PC-3 (cell line): Measurements from ENCODE around the gene RESP18.

Source experiments
- EZH2 ChIP-seq: fragments of 300-600 bp; sonication (generic); IDR thresholded peaks from one replicate; pipeline ENCODE4 v1.6.1; 2017; ENCODE audit warnings: antibody characterized with exemption, mild to moderate bottlenecking, low read length; ENCODE audit not compliant: unreplicated experiment
- EZH2phosphoT487 ChIP-seq: fragments of 300-600 bp; sonication (generic); IDR thresholded peaks from 2 replicates; pipeline ENCODE4 v1.6.1; 2018; ENCODE audit warnings: mild to moderate bottlenecking, antibody characterized with exemption, low read length, borderline replicate concordance
- TF ChIP-seq, protein P1 (sequence below): fragments of 300-600 bp; sonication (generic); conservative IDR thresholded peaks from 2 replicates; pipeline ENCODE4 v1.5.1; 2017; ENCODE audit warnings: antibody characterized with exemption, low read depth, mild to moderate bottlenecking, low read length

DNA sequence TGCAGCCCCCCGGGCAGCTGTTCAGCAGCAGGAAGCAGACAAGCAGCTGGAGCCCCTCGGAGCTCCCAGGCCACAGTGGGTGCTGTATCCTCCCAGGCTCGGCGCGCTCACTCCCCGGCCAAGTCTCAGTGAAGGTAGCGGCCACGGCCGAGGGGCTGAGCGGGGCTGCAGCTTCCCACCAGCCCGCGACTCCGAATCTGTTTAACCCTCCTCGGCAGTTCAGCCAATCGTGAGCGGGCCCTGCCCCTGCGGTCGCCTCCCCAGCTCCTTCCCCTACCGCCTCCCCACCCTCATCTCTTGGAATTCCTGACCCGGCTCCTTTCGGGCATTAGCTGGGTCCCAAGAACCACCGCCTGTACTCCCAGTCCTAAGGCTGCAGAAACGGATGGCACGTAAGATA is at the start of gene RESP18:
- TF ChIP-seq, protein P1, sequence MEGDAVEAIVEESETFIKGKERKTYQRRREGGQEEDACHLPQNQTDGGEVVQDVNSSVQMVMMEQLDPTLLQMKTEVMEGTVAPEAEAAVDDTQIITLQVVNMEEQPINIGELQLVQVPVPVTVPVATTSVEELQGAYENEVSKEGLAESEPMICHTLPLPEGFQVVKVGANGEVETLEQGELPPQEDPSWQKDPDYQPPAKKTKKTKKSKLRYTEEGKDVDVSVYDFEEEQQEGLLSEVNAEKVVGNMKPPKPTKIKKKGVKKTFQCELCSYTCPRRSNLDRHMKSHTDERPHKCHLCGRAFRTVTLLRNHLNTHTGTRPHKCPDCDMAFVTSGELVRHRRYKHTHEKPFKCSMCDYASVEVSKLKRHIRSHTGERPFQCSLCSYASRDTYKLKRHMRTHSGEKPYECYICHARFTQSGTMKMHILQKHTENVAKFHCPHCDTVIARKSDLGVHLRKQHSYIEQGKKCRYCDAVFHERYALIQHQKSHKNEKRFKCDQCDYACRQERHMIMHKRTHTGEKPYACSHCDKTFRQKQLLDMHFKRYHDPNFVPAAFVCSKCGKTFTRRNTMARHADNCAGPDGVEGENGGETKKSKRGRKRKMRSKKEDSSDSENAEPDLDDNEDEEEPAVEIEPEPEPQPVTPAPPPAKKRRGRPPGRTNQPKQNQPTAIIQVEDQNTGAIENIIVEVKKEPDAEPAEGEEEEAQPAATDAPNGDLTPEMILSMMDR, result no peak
- TF ChIP-seq EZH2, result no peak
- no peak for TF ChIP-seq EZH2phosphoT487
